ENCODE measurements around the gene RARB. TPM values are rescaled to one million over a fixed set of nuclear protein-coding genes. Genes with fewer than 3 reads are reported as not detected.

RARB gene
- polyA plus RNA-seq, 1 donor (not counting 4 experiments of a cell fraction or from before 2014, with no cell fraction given): 0.03 TPM

DNA sequence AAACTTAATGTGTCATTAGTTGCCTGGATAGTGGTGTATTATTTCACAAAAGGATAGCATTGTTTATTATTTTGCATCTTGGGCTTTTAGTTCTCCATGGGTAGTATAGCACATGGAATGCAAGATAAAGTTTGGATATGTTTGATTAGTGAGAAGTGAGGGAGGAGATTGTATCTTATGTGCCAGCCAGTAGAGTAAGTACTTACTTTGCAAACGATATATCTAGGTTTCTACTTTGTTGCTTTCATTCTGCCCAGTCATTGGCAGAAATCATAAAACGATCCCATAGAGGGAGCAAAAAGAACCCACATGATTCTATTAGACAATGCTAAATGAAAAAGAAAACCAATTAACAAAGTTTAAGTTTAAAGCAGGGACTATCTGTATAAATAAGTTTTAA, 105.3 kb downstream of the RARB start:
- H3K4me1 ChIP-seq (ENCODE audit: control insufficient read depth, extremely low read depth, insufficient read depth, low read length): no peaks in the 10 kb centered on the region
- DNase-seq (ENCODE audit: low read depth, low spot score): no peak
- no peak overlapping the region for H2AFZ ChIP-seq (ENCODE audit: control insufficient read depth, low read length)
- no peaks in the 10 kb centered on the region for H3K9me3 ChIP-seq (ENCODE audit: control insufficient read depth, low read depth, low read length)
- H3K9ac ChIP-seq (ENCODE audit: control insufficient read depth, extremely low read depth, insufficient read depth, low read length): no peak overlapping the region
- H4K20me1 ChIP-seq (ENCODE audit: control insufficient read depth, extremely low read depth, insufficient read depth, low read length): no peaks in the 10 kb centered on the region
- H3K36me3 ChIP-seq (ENCODE audit: control insufficient read depth in 2 of 2, extremely low read depth in 1 of 2, insufficient read depth in 2 of 2, low read length in 2 of 2): no peaks in the 10 kb centered on the region
- H3K79me2 ChIP-seq (ENCODE audit: control insufficient read depth, insufficient read depth, low read length): no peaks in the 10 kb centered on the region
- H3K9me1 ChIP-seq (ENCODE audit: control insufficient read depth, extremely low read depth, insufficient read depth, low read length): no peaks in the 10 kb centered on the region
- TF ChIP-seq EZH2 (IDR thresholded peaks at IDR 0.05; ENCODE audit: low read length): no peak
- TF ChIP-seq, protein P1, sequence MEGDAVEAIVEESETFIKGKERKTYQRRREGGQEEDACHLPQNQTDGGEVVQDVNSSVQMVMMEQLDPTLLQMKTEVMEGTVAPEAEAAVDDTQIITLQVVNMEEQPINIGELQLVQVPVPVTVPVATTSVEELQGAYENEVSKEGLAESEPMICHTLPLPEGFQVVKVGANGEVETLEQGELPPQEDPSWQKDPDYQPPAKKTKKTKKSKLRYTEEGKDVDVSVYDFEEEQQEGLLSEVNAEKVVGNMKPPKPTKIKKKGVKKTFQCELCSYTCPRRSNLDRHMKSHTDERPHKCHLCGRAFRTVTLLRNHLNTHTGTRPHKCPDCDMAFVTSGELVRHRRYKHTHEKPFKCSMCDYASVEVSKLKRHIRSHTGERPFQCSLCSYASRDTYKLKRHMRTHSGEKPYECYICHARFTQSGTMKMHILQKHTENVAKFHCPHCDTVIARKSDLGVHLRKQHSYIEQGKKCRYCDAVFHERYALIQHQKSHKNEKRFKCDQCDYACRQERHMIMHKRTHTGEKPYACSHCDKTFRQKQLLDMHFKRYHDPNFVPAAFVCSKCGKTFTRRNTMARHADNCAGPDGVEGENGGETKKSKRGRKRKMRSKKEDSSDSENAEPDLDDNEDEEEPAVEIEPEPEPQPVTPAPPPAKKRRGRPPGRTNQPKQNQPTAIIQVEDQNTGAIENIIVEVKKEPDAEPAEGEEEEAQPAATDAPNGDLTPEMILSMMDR (optimal IDR thresholded peaks at IDR 0.05 in 1 of 3, IDR thresholded peaks at IDR 0.05 in 1 of 3, conservative IDR thresholded peaks at IDR 0.05 in 1 of 3; ENCODE audit: extremely low read depth in 1 of 3, insufficient read depth in 2 of 3, low read length in 3 of 3): no peak
- no peak for FAIRE-seq
- no peaks in the 10 kb centered on the region for H3K27me3 ChIP-seq (ENCODE audit: control insufficient read depth, extremely low read depth, insufficient read depth, low read length)
- dilution Hi-C loops (cut with MboI; ENCODE audit: extremely low pct_ligation_motif_present, low sequenced_read_pairs): no loop called here
- no peak overlapping the region for H3K4me3 ChIP-seq (ENCODE audit: control insufficient read depth in 2 of 3, extremely low read depth in 1 of 3, insufficient read depth in 2 of 3, low read depth in 1 of 3, low read length in 3 of 3)
- H3K27ac ChIP-seq (ENCODE audit: control insufficient read depth, insufficient read depth, low read length): no peak overlapping the region
- no peak overlapping the region for H3K4me2 ChIP-seq (ENCODE audit: control insufficient read depth, extremely low read depth, insufficient read depth, low read depth, low read length)

DNA sequence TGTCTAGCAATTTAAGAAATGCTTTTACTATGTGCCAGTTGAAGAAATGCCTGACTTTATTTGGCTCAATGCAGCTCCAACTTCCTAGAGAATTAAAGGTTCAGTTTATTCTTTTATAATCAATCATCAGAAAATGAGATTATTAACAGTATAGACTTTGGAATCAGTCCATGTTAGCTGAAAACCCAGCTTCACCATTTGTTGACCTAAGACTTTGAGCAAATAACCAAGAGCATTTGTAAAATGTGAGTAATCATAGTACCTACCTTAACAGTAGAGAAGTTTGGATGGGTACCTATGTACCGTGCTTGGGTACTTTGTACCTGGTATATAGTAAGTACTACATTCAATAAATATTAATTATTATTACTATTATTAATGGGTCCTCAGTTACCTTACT, 105.9 kb downstream of the RARB start:
- no peak overlapping the region for H3K9ac ChIP-seq (ENCODE audit: control insufficient read depth, extremely low read depth, insufficient read depth, low read length)
- no peak overlapping the region for H2AFZ ChIP-seq (ENCODE audit: control insufficient read depth, low read length)
- H3K4me3 ChIP-seq (ENCODE audit: control insufficient read depth in 2 of 3, extremely low read depth in 1 of 3, insufficient read depth in 2 of 3, low read depth in 1 of 3, low read length in 3 of 3): no peak overlapping the region
- no peaks in the 10 kb centered on the region for H3K27me3 ChIP-seq (ENCODE audit: control insufficient read depth, extremely low read depth, insufficient read depth, low read length)
- H3K79me2 ChIP-seq (ENCODE audit: control insufficient read depth, insufficient read depth, low read length): no peaks in the 10 kb centered on the region
- no peaks in the 10 kb centered on the region for H3K9me3 ChIP-seq (ENCODE audit: control insufficient read depth, low read depth, low read length)
- H3K4me1 ChIP-seq (ENCODE audit: control insufficient read depth, extremely low read depth, insufficient read depth, low read length): no peaks in the 10 kb centered on the region
- no peak for DNase-seq (ENCODE audit: low read depth, low spot score)
- H3K9me1 ChIP-seq (ENCODE audit: control insufficient read depth, extremely low read depth, insufficient read depth, low read length): no peaks in the 10 kb centered on the region
- no peak for TF ChIP-seq EZH2 (IDR thresholded peaks at IDR 0.05; ENCODE audit: low read length)
- TF ChIP-seq, protein P1 (optimal IDR thresholded peaks at IDR 0.05 in 1 of 3, IDR thresholded peaks at IDR 0.05 in 1 of 3, conservative IDR thresholded peaks at IDR 0.05 in 1 of 3; ENCODE audit: extremely low read depth in 1 of 3, insufficient read depth in 2 of 3, low read length in 3 of 3): no peak
- H3K27ac ChIP-seq (ENCODE audit: control insufficient read depth, insufficient read depth, low read length): no peak overlapping the region
- no peak for FAIRE-seq
- no peaks in the 10 kb centered on the region for H3K36me3 ChIP-seq (ENCODE audit: control insufficient read depth in 2 of 2, extremely low read depth in 1 of 2, insufficient read depth in 2 of 2, low read length in 2 of 2)
- no peak overlapping the region for H3K4me2 ChIP-seq (ENCODE audit: control insufficient read depth, extremely low read depth, insufficient read depth, low read depth, low read length)
- H4K20me1 ChIP-seq (ENCODE audit: control insufficient read depth, extremely low read depth, insufficient read depth, low read length): no peaks in the 10 kb centered on the region
- dilution Hi-C loops (cut with MboI; ENCODE audit: extremely low pct_ligation_motif_present, low sequenced_read_pairs): no loop called here
